ENCODE data around the gene SAMD11.
"Not testable (repeated sequence)": the region's sequence is repeated elsewhere in the genome, so short reads cannot be mapped to it uniquely, and the experiment has no call there.

DNA sequence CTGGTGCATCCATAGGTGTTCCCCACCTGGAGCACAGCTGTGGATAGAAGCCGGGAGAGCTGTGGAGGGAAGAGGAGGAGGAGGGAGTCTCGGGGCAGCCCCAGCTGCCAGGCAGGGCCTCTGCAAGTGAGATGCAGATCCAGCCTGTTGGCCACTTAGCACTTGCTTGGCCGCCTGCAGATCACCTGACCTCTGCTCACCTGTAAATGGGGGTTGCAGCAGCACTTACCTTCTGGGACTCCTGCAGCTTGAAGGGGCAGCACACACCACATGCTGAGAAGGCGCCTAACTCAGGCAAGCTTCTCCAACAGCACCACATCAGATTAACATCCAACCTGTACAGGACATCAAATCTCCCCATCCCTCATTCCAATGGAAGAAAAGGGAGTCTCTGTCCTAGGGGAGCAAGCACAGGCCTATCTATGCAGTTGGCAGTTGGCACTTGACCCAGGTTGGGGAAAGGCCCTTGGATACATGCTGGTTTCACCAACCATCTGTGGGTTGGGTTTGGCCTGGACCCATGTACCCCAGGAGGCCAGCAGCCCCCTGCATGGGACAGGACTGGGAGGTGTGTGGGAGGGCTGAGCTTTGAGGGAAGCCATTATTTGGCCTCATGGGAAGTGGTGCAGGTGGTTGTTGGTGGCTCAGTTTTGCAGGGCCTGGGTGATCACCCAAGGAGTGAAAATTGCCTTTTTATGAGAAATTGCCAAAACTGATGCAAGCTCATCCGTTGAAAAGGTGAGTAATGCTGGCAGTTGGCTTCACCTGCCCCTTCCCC is 46.3 kb upstream of the SAMD11 start:
- TF ChIP-seq, protein P1, sequence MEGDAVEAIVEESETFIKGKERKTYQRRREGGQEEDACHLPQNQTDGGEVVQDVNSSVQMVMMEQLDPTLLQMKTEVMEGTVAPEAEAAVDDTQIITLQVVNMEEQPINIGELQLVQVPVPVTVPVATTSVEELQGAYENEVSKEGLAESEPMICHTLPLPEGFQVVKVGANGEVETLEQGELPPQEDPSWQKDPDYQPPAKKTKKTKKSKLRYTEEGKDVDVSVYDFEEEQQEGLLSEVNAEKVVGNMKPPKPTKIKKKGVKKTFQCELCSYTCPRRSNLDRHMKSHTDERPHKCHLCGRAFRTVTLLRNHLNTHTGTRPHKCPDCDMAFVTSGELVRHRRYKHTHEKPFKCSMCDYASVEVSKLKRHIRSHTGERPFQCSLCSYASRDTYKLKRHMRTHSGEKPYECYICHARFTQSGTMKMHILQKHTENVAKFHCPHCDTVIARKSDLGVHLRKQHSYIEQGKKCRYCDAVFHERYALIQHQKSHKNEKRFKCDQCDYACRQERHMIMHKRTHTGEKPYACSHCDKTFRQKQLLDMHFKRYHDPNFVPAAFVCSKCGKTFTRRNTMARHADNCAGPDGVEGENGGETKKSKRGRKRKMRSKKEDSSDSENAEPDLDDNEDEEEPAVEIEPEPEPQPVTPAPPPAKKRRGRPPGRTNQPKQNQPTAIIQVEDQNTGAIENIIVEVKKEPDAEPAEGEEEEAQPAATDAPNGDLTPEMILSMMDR (IDR thresholded peaks at IDR 0.05) = not testable (repeated sequence)
- TF ChIP-seq EP300, POLR2A (IDR thresholded peaks at IDR 0.05): not testable (repeated sequence)
